GM20431 (cell line): ENCODE results near the gene SMIM13.
"Not testable (repeated sequence)": the region's sequence is repeated elsewhere in the genome, so short reads cannot be mapped to it uniquely, and the experiment has no call there.

ENCODE experiments used
- in situ Hi-C: fragments of 300-500 bp; cut with MseI, MboI; formaldehyde crosslinking; loops from one replicate; pipeline ENCODE4 v1.15.0; 2020; ENCODE audit warnings: low sequenced_read_pairs; ENCODE audit not compliant: unreplicated experiment

The SMIM13 gene

DNA sequence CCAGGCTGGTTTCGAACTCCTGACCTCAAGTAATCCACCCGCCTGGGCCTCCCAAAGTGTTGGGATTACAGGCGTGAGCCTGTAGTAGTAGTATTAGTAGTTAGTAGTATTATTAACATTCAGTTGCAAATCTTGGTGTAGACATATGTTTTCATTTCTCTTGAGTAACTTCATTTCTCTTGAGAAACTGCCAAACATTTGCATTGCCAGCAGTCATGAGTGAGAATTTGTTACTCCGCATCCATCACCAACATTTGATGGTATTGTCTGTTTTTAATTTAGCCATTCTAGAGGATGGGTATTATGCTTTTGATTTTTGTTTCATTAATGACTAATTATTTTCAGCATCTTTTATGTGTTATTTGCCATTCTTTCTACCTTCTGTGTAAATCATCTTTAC, 19.4 kb downstream of the SMIM13 start:
- in situ Hi-C loops = no loop called here

DNA sequence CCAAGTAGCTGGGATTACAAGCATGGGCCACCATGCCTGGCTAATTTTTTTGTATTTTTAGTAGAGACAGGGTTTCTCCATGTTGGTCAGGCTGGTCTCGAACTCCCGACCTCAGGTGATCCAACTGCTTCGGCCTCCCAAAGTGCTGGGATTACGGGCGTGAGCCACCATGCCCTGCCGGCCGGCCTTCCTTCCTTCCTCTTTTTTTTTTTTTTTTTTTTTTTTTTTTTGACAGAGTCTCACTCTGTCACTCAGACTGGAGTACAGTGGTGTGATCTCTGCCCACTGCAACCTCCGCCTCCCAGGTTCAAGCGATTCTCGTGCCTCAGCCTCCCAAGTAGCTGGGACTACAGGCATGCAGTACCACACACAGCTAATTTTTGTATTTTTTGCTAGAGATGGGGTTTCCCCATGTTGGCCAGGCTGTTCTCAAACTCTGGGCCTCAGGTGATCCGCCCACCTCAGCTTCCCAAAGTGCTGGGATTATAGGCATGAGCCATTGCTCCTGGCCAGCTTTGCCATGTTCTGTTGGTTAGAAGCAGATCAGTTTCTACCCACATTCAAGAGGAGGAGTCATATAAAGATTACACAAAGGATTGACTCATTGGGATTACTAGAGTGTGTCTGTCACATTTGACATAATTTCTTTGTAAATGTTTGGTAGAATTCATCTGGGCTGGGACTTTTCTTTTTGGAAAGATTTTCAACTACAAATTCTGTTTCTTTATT, 22.3 kb downstream of the SMIM13 start:
- in situ Hi-C loops = not testable (repeated sequence)

DNA sequence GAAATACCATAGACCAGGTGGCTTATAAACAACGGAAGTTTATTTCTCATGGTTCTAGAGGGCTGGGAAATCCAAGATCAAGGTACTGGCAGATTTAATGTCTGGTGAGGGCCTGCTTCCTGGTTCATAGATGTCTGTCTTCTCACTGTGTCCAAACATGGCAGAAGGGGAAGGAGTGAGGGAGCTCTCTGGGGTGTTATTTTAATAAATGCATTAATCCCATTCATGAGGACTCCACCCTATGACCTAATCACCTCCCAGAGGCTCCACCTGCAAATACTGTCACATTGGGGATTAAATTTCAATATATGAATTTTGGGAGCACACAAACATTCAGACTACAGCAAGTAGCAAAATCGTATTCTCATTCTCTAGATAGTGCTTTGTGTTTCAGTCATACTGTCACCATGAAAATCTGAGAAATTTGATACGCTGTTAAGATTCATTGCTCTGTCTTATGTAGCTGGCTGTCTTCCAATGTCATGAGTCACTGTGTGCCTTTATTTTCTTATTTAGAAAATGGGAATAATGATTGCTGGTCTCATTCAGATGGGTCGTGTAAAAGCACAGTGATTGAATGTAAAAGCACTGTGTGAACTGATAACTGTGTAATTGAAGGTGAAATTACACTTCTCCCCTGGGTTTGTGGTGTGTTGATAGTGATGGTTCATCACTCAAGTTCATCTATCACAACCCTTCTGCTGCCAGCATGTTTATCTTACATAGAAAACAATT, 26.8 kb downstream of the SMIM13 start:
- in situ Hi-C loops = no loop called here

DNA sequence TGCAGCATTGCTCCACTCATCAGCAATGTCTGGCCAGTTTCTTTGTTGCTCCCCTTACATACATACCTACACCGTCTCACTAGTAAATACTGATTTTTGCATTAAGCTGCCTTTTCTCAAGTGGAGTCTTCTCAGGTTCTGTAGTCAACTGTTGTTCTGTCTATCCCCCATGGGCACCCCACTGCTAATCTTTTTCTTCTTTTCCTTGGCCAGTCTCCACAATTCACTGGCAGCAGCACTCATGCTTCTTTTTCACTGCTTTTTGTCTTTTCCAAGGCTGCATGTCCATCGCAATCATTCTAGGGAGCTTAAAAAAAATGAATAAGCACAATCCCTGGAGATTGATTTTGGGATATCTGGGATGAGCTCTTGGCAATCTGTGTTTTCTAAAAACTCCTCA, 28.2 kb downstream of the SMIM13 start:
- in situ Hi-C loops = no loop called here

- in situ Hi-C loops = no loop called here
These were observed 28.7 kb downstream of the SMIM13 start for GRCh38 chr6:11122380-11122779.

DNA sequence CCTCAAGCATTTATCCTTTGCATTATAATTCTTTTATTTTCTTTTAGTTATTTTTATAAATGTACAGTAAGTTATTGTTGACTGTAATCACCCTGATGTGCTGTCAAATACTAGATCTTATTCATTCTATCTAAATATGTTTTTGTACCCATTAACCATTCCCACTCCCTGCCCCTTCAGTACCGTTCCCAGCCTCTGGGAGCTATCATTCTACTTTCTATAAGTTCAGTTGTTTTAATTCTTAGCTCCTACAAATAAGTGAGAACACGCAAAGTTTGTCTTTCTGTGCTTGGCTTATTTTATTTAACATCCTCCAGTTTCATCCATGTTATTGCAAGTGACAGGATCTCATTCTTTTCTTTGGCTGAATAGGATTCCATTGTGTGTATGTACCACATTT, 30.3 kb downstream of the SMIM13 start:
- in situ Hi-C loops = no loop called here

DNA sequence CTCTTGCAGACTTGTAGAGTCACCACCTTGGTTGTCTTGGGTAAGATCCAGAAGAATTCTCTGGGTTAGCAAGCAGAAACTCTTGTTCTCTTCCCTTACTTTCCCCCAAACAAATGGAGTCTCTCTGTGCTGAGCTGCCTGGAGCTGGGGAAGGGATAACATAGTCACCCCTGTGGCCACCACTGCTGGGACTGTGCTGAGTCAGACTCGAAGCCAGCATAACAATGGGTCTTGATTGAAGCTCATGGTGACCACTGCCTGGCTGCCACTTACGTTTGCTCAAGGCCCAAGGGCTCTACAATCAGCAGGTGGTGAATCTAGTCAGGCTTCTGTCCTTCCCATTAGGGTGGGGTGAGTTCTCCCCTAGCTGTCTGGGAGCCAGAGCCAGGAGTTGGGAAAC, 33.2 kb downstream of the SMIM13 start:
- in situ Hi-C loops = no loop called here

- in situ Hi-C loops = no loop called here
These were observed 35.0 kb downstream of the SMIM13 start for GRCh38 chr6:11128608-11129007.

DNA sequence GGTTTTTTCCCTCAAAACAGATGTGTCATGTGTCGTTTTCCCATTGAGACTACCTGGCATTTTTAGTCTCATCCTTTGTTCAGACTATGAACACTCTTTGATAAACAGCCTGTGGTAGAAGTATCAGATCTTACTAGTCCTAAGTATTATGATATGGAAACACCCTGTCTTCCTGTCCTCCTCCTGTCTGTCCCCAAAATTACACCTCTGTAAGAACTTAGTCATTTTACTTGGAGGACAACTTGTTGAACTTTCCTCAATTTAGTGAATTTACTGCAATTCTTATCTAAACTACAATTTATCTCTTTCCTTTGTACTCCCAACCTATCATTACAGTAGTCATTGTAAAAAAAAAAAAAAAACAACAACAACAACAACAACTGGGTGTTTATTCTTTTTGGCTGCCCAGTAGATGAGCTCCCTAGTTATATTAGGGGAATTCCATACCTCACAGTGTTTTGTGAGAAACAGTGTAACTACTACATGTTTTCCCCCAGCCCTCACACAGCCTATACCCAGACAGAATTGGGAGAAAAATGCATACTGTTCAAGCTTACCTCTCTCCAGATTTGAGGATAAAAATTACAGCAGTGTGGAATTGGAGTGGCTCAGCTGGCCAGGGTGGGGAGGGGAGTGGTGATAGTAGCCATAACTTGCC, 36.4 kb downstream of the SMIM13 start:
- in situ Hi-C loops = no loop called here

GRCh38 chr6:11130605-11131004, 37.0 kb downstream of the SMIM13 start:
- in situ Hi-C loops = no loop called here

DNA sequence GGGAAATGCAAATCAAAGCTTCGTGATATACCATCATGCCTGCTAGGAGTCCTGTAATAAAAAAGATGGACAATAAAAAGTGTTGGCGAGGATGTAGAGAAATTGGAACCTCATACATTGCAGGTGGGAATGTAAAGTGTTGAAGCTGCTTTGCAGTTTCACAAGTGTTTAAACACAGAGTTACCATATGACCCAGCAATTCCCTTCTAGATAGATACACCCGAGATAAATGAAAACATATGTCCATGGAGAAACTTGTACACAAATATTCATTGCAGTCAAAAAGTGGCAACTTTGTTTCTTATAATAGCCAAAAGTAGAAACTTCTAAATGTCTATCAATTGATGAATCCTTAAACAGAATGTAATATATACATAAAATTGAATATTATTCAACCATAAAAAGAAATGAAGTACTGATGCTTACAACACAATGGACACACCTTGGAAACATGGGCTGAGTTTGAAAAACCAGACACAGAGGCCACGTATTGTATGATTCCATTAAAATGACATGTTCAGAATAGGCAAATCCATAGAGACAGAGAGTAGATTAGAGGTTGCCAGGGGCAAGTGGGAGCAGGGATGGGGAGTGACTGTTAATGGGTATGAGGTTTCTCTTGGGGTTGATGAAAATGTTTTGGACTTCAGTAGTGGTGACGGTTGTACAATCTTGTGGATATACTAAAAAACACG, 38.7 kb downstream of the SMIM13 start:
- in situ Hi-C loops = no loop called here

DNA sequence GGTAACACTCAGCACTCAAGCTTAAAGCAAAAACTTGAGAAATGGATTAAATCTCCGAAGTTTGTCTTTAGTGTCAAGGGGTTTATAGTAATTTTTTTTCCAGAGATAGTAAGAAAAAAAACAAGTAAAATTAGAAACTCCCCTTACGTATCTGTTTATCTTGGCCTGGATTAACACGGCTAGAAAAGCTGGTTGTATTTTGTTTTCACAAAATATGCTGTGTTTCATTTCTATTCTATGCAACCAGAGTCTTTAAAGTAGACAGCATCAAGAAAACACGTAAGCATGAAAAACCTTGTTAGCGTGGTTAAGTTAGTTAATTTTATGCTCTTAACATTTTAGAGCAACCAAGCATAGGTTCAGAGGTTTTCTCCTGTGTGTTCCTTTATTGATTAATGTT, 39.6 kb downstream of the SMIM13 start:
- in situ Hi-C loops = no loop called here

DNA sequence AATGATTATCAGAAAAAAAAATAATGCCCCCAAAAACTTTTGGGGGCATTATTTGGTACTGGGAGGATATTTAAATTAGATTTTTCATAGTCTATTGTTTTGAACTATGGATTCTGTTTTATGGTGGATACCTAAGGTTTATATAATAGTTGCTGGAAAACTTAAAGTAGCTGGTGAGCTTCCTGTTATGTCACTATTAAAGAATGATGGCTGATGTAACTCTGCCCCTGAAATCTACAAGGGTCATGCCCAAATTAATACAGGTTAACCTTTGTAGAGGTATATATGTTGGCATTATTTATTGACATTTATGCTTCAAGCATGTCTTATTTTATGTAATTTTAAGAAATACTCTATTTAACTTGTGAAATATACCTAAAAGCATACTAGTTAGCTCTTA, 43.2 kb downstream of the SMIM13 start:
- in situ Hi-C loops = no loop called here

- in situ Hi-C loops = no loop called here
These were observed 45.7 kb downstream of the SMIM13 start for GRCh38 chr6:11139051-11139960.

DNA sequence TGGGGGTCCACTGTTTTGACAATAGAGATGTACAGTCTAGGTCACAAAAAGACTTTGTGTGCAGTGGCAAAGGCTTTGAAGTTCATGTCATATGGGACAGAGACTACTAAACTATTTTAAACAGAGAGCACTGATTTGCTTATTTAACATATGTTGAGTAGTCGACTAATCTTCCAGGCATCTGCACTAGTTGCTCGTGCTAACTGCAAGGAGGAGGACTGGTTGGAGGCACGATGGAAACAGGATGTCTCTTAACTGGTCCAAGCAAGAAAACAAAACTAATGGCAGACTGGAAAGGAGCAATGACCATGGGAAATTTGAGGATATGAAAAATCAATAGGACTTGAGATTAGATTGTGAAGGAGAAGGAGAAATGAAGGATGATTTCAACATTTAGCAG, 46.4 kb downstream of the SMIM13 start:
- in situ Hi-C loops = loop anchor here (10.0 kb wide), 1 partner anchor 355 kb away; no protein-coding TSS in a partner anchor

DNA sequence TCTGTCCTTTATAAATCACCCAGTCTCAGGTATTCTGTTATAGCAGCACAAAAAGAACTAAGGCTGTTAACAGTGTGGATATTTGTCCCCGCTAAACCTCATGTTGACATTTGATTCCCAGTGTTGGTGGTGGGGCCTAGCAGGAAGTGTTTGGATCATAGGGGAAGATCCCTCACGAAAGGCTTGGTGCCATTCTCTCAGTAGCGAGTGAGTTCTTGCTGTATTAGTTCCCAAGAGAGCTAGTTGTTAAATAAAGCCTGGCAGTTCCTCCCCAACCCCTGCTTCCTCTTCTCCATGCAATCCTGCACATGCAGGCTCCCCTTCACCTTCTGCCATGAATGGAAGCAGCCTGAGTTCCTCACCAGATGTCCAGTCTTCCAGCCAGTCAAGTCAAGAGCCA, 47.7 kb downstream of the SMIM13 start:
- in situ Hi-C loops = loop anchor here (10.0 kb wide), 1 partner anchor 354 kb away; no protein-coding TSS in a partner anchor

GRCh38 chr6:11142296-11143027, 48.8 kb downstream of the SMIM13 start:
- in situ Hi-C loops = loop anchor here (10.0 kb wide), 1 partner anchor 352 kb away; no protein-coding TSS in a partner anchor
